ENCODE data around the gene RTP2.

- TF ChIP-seq CTCF (conservative IDR thresholded peaks at IDR 0.05; ENCODE audit: low read depth, low read length), result no peak
- no peak for TF ChIP-seq POLR2A (IDR thresholded peaks at IDR 0.05; ENCODE audit: low read depth, low read length)
- no peak for TF ChIP-seq NFE2L2 (IDR thresholded peaks at IDR 0.05; ENCODE audit: low read depth, low read length)
- TF ChIP-seq MXI1 (IDR thresholded peaks at IDR 0.05; ENCODE audit: borderline replicate concordance, low read depth, low read length), result no peak
These were observed 24.2 kb upstream of the RTP2 start for GRCh38 chr3:187726564-187726963.
